ENCODE measurements around the gene ADPRH. TPM values are rescaled to one million over a fixed set of nuclear protein-coding genes. Genes with fewer than 3 reads are reported as not detected.

The ADPRH gene
- total RNA-seq, 1 experiment from 2014 or later, result 1.5 TPM

DNA sequence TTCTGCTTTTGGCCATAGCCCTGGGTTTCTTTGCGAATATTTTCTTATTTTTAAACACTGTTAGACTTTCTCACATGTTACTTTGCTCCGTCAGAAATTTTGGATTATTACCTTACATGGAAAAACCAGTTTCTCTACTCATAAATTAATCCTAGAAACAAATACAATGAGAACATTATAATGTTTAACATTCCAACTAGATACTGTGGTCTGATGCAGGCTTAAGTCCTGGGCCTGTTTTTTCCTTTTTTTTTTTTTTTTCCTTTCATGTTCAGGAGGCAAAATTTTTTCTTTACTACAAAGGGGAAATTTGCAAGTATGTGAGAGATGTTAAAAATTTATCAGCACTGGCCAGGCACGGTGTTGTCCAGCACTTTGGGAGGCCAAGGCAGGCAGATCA lies 52.2 kb downstream of the ADPRH start:
- Histone ChIP-seq H3K9me2 (ENCODE audit: insufficient read depth) (no peaks in the 10 kb centered on the region), H3K79me2 (ENCODE audit: insufficient read depth, low read length) (no peaks in the 10 kb centered on the region), H3K36me3 (ENCODE audit: control insufficient read depth in 1 of 2, insufficient read depth in 2 of 2, low read length in 2 of 2) (no peaks in the 10 kb centered on the region), H3K4me2 (ENCODE audit: low read length) (no peak overlapping the region), H3K27ac (ENCODE audit: low read depth, low read length) (no peak overlapping the region), H3K4me1 (ENCODE audit: control insufficient read depth in 1 of 2, insufficient read depth in 2 of 2, low read length in 2 of 2) (0 out of 4 replicates have a peak, but pooled peaks cover 0 to 5% of the 10 kb centered on the region in 2 experiments), H3K9ac (ENCODE audit: low read length) (no peak overlapping the region), H4K20me1 (ENCODE audit: insufficient read depth) (no peaks in the 10 kb centered on the region), H3K9me3 (ENCODE audit: control insufficient read depth in 1 of 2, insufficient read depth in 1 of 2, low read depth in 1 of 2, low read length in 2 of 2) (no peaks in the 10 kb centered on the region), H3K27me3 (ENCODE audit: insufficient read depth, low read length) (peaks cover 3% of the 10 kb centered on the region; the same call in 1 of the 2 replicates), H2AFZ (ENCODE audit: low read depth, low read length, poor library complexity, severe bottlenecking) (no peak overlapping the region), H3K4me3 (replicated peaks in 1 of 2; ENCODE audit: low read depth in 1 of 2, low read length in 2 of 2) (no peak overlapping the region)
- ChIA-PET CTCF (interaction anchor here (0.7 kb wide), 1 partner anchor 743 kb away, joined by 3 read pairs; no protein-coding TSS in a partner anchor), RAD21 (ENCODE audit: low non-redundant PET in 1 of 2, low total read pairs in 2 of 2, uncharacterized antibody in 2 of 2, unreplicated experiment in 2 of 2) (no interaction called here), POLR2A (no interaction called here)
- ATAC-seq (no peak), DNase-seq (ENCODE audit: low read depth, low spot score) (no peak)
- TF ChIP-seq, protein P1, sequence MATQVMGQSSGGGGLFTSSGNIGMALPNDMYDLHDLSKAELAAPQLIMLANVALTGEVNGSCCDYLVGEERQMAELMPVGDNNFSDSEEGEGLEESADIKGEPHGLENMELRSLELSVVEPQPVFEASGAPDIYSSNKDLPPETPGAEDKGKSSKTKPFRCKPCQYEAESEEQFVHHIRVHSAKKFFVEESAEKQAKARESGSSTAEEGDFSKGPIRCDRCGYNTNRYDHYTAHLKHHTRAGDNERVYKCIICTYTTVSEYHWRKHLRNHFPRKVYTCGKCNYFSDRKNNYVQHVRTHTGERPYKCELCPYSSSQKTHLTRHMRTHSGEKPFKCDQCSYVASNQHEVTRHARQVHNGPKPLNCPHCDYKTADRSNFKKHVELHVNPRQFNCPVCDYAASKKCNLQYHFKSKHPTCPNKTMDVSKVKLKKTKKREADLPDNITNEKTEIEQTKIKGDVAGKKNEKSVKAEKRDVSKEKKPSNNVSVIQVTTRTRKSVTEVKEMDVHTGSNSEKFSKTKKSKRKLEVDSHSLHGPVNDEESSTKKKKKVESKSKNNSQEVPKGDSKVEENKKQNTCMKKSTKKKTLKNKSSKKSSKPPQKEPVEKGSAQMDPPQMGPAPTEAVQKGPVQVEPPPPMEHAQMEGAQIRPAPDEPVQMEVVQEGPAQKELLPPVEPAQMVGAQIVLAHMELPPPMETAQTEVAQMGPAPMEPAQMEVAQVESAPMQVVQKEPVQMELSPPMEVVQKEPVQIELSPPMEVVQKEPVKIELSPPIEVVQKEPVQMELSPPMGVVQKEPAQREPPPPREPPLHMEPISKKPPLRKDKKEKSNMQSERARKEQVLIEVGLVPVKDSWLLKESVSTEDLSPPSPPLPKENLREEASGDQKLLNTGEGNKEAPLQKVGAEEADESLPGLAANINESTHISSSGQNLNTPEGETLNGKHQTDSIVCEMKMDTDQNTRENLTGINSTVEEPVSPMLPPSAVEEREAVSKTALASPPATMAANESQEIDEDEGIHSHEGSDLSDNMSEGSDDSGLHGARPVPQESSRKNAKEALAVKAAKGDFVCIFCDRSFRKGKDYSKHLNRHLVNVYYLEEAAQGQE (IDR thresholded peaks at IDR 0.05; ENCODE audit: low read depth), result no peak
- TF ChIP-seq FOSL1 (IDR thresholded peaks at IDR 0.05; ENCODE audit: low read depth) (no peak), YY1 (IDR thresholded peaks at IDR 0.05; ENCODE audit: extremely low read depth, insufficient replicate concordance, low read depth, low read length) (no peak), ELF1 (IDR thresholded peaks at IDR 0.05; ENCODE audit: borderline replicate concordance, low read depth) (no peak), SP1 (IDR thresholded peaks at IDR 0.05; ENCODE audit: low read depth) (no peak), EGR1 (IDR thresholded peaks at IDR 0.05; ENCODE audit: low read depth) (no peak), SIN3A (IDR thresholded peaks at IDR 0.05; ENCODE audit: low read depth) (no peak), ZNF274 (IDR thresholded peaks at IDR 0.05; ENCODE audit: low read depth, low read length) (no peak)
- intact Hi-C loops (cut with micrococcal nuclease), result no loop called here
- BruUV-seq (replicated peaks), result no TSS peak

Measured in HCT116 (cell line).